HG03354 (cell line): Measurements from ENCODE around the gene RNASE4.

Experiments
- ATAC-seq: cut with Tn5 transposase; IDR thresholded peaks from one replicate; pipeline ENCODE4 v1.9.1; 2021; ENCODE audit warnings: mild to moderate bottlenecking; ENCODE audit not compliant: unreplicated experiment, poor library complexity, severe bottlenecking

RNASE4 gene

DNA sequence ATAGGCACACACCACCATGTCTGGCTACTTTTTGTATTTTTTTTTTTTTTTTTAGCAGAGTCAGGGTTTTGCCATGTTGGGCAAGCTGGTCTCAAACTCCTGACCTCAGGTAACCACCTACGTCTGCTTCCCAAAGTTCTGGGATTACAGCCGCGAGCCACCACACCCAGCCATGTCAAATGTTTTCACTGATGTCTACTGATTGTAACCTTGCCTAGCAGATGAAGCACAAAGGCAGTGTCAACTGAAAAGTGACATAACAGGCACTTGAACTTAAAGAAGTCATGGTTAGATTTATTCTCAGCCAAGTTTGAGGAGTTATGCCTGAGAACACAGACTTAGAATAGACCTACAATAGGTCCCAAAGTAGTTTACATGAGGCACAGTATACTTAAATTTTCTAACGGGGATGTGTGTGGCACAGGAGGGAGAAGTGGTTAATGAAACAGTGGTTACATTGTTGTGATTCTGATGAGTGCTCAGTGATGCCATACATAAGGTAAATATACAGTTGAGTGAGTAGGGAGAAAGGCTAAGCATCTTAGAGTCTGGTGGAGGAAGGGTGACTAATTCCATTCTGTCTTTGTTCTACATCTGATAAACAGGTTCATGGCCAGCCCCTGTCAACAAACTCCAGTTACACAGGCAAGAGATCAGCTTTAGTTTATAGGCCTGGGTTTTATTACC lies 12.6 kb upstream of the RNASE4 start:
- no peak for ATAC-seq

DNA sequence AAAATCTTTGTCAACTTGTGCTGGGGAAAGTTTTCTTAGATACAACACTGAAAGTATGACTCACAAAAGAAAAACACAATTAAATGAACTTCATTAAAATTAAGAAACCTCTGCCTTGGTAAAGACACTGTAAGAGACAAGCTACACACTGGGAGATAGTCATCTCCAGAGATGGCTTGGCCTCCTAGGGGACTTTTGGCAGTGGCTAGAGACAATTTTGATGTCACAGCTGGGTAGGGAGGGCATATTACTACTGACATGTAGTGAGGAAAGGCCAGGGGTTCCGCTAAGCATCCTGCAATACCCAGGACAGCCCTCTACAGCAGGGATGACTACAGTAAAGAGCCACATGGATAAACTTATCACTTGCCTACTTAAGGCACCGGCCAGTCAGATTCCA lies 8.7 kb upstream of the RNASE4 start:
- no peak for ATAC-seq

DNA sequence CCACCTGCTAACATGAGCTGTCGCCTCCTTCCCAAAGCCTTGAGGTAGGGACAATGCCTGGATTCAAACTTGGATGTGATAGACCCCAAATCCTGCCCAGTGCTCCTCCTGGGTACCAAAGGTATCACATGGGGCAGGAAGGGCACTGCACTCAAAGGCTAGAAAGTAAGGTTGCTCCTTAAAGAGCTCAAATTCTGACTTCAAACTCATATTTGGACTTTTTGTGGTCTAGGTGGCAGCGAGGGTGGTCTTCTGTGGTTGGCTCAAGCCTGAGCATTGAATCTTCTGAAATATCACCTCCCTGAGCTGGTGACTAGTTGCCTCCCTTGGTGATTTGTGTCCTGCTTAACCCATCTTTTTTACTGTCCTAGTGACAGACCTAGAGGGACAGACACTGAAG lies 8.3 kb upstream of the RNASE4 start:
- no peak for ATAC-seq

DNA sequence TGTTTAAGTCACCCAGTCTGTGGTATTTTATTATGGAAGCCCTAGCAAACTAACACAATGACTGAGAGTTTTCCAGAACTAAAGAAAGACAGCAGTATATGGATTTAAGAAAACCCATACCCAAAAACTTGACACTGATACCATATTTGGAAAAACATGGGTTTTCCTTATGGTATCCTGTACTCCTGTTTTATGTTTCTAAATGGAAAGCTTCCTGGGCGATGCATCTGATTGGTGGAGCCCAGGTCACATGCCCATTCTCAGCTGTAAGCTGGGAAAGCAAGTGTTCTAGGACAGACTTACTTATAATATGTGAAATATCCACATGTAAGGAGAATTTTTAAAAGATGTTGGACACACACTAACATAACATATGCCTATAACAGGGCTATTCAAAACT lies 4.5 kb upstream of the RNASE4 start:
- ATAC-seq: no peak

DNA sequence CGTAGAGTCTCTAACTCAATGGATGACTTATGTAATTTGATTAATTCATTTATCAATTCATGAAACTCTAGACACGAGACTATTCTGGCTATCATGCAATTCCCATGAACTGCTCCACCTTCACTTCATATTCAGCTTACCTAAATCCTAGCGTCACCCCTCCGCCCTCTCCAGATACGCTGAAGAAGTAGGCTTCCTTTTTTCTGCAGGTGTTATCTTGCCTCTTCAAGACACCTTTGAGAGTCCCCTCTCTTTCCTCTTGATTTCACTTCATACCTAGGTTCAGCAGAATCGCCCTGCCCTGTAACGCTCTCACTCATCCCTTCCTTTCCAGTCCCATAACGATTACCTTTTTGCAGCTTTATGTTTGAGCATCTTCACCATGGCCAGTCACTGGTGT lies 4.0 kb upstream of the RNASE4 start:
- no peak for ATAC-seq

DNA sequence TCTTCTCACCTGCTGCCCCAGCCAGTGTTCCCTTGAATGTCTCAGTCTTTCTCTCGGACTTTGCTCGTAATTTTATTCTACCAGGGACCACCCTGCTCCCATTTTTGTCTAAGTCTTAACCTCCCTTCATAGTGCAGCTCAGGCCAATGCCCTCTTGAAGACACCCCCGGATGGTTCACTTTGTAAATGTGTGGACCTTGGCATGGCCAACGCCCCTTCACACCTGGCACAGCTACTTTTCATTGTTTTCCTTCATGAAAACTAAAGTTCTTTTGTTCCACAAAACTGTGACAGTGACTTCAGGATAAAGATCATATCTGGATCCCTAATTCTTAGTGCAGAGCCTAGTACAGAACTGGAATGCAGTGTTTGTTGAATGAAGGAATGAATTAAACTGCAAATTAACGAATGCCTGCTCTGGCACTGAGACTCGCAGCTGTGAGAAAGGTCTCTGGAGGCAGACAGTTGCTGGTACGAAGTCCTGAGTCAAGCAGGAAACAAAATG lies 3.5 kb upstream of the RNASE4 start:
- ATAC-seq: peak; percentile 37

DNA sequence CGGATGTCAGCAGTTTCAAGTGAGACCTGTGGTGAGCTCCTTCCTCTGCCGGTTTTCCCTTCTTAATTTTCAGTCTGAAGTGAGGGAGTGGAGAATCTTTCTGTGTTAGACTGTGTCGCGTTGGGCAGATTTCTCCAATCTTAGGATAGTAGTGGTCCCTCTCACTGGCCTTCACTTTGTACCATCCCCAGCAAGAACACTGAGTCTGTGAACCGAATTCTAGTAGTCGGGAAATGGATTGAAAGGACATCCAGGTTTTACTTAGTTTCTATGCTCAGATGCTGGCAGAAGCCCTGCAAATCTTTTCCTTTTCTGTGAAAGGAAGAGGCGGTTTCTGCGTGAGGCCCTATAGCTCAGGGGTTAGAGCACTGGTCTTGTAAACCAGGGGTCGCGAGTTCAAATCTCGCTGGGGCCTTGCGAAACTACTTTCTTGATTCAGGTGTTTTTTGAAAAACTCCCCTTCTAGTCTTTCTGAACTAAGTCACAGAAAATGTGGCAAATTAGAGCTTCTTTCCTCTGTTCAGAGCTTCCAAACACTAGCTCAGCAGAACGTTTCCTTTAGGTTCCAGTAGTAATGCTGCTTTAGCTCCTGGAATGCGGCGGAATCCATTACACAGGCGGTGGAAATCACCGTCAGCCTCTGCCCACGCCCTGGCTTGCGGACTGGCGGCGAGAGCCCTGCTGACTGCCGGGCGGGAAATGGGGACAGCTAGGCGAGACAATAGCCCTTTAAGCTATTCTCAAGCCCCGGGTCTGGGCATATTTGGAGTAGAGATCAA lies 2.8 kb upstream of the RNASE4 start:
- ATAC-seq: peak; percentile 32

DNA sequence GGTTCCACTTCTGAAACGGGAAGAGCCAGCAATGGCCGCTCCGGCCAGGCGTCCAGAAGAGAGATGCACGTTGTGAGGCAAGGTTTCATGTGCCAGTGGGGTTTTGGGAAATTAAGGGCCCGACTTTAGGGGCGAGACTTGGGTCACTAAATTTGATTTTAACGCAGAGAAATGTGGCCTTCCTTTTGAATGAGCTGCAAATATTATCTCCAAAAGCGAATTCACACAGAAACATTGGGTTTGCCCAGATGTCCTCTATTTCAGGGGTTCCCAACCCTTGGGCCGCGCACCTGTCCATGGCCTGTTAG lies 2.3 kb upstream of the RNASE4 start:
- ATAC-seq: no peak

DNA sequence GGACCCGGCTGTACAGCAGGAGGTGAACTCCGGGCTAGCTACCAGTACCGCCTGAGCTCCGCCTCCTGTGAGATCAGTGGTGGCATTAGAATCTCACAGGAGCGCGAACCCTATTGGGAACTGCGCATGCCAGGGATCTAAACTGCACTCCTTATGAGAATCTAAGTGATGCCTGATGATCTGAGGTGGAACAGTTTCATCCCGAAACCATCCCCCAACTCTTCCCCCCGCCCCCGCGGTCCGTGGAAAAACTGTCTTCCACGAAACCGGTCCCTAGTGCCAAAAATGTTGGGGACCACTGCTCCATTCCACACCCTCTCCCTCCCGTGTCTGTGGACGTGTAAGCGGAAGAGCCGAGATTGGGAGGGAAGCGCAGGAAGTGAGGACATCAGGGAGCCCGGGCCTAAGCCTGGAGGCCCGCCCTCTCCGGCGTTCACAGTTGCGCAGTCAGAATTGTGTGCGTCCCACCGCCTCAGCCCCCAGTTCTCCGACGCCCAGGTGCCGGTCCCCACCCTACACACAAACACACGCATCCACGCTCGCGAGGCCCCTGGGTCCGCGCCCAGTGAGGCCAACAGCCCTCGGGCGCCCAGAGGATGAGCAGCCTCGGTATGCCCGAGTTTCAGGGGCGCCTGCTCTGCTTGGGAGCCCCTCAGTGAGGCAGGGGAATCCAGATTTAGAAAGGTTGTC lies 1.8 kb upstream of the RNASE4 start:
- ATAC-seq: peak; percentile 51

DNA sequence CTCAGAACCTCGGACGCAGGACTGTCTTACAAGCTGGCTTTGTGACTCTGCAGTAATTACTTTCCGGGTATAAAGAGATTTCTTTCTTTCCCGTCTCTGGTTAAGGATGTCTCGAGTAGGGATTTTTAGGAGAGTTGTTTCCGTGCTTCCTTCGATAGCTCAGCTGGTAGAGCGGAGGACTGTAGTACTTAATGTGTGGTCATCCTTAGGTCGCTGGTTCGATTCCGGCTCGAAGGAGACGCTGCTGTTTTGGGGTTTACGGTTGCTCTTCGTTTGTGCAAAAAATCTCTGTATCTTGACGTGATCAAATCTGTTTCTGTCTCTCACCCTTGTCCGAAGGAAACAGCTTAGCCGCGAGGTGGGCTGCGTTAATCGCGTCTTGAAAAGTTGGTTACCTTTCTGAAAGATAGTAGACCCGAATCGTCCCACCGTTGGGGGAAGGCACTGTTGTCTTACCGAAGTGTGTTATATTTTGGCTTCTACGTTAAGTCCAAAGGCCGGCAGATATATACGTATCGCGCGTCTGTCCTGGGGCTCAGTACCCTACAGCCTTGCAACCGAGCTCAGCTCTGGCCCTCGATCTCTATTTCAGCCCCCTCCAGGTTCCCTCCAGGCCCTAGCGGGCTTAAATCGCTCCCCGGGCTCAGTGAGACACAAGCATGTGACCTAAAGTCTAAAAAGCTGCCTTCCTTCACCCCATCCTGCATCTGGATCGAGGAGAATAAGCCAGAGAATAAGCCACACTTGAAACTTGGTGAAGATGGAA lies 1.1 kb upstream of the RNASE4 start:
- ATAC-seq: peak; percentile 33

DNA sequence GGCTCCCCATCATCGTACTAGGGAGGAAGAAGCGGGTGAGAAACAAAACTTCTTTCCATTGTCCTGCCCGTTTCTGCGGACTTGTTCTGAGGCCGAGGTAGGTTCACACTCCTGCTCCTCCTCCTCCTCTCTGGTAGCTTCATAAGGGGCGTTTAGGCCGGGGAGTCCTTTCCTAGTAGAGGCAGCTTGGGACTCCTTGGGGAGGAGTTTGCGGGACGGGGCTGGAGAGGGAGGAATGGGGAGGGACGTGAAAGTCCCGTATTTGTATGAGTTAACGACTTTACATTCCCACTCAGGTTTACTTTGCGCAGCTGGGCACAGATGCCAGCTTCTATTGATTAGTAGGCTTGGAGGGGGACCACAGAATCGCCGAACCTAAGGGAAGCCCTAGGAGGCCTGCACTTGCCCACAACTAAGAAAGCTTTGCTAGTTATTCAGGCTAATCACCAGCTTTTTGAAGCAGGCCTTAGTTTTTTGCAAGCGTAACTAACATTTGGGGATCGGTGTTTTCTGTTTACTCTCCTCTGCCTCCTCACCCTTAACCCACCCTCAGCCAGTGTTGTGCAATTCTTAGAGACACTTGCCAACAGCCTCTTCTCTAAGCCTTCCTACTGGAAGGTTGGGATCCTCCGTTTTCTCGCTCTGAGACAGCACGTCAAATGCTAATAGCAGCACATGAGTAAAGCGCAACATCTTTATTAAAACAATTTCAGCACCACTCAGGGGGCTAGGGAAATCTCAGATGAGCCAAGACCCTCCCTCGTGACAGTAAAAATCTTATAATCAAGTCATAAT lies 499 bp downstream of the RNASE4 start:
- no peak for ATAC-seq

DNA sequence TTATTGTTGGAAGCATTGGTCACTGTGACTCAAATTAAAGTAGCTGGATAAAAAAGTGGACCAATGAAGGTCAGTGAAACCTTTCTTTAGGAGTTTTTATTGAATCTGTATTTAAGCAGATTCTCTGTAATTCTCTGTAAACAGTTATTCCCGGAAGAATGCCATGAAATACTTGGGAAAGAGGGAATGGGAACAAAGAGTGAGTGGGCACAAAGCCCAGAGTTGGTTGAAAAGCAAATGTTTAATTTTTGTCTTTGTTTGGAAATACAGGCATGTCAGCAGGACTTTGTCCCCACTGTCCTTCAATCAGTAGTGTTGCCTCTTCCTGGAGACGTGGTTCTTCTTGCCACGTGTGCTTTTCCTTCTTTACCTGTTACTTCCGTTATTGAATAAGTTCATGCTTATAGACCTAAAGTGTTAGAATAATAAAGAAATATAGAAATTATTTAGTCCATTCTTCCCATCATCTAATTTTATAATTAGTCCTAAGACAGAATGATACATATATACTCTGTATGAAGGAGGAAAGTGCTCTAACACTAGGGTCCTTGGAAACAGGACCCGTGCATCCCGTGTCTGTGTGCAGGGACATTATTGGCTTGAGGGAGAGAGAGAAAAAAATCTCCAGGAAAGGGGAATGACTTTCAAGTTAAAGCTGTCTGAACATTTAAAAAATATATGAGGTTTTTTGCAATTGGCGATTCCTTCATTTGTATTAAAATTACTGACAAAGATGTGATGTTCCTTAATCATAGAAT lies 2.2 kb downstream of the RNASE4 start:
- ATAC-seq: no peak

DNA sequence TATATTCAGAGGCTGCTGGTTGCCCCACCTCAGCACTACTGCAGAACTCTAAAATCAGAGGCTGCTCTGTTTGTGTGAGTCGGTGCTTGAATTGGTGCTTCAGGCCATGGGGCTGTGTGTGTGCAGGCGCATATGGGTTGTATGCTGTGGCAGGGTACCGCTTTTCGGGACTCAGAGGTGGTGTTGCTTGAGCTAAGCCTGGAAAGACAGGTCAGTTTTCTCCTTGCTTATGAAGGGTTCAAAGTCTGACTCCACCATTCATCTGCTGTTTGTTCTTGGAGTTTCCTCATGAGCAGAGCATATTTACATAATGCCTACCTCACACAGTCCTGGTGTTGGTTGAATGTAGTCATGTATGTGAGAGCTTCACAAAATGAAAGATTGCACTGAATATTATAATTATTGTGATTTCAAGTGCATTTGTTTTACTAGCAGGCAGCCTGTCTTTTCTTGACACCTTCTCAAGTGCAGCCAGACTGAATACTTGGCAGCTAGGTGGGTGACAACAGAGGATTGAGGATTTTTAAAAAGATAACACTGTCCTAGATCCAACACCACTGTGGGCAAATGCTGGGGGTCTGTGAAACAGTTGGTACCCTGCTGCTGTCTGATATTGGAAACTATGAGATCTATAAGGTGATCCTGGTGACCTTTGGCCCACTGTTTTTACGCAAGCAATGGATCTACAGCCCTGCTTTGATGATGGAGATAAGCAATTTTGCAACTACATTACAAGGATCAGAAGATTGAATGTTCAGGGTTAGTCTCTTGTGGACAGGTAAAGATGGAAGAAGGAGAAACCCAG lies 3.2 kb downstream of the RNASE4 start:
- ATAC-seq: no peak

DNA sequence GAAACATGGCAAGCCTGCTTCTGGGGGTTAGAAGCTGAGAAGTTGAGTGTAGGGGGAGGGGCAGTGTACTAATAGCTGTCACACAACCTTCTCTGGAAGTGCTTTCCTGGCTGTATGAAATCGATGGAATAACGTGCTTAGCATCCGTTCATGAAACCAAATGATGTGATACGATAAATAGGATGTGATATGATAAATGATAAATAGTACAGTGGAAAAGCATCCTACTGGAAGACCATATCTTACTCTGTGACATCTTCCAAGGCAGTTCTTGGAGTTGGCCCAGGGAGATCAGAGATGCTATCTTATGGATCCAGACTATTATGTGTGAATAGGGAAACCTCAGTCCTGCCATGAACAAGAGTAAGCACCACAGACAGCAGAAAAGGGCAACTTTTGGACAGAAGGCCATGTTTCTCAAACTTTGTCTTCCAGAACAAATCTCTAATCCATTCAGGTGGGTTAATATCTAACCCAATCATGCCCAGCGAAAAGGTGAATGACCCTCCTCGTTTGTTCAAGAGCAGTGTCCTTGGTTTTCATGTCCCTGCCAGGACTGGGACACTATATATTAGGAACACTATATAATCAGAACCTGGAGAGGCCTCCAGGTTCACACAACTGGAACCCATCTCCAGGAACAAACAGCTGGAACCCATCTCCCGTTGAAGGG lies 3.9 kb downstream of the RNASE4 start, which contains the start of gene ANG:
TSS of gene ANG (plus strand) at position 598 of the 673 bp plus-strand sequence. CDS start 4,801 bp downstream, outside the sequence.
- ATAC-seq: no peak

DNA sequence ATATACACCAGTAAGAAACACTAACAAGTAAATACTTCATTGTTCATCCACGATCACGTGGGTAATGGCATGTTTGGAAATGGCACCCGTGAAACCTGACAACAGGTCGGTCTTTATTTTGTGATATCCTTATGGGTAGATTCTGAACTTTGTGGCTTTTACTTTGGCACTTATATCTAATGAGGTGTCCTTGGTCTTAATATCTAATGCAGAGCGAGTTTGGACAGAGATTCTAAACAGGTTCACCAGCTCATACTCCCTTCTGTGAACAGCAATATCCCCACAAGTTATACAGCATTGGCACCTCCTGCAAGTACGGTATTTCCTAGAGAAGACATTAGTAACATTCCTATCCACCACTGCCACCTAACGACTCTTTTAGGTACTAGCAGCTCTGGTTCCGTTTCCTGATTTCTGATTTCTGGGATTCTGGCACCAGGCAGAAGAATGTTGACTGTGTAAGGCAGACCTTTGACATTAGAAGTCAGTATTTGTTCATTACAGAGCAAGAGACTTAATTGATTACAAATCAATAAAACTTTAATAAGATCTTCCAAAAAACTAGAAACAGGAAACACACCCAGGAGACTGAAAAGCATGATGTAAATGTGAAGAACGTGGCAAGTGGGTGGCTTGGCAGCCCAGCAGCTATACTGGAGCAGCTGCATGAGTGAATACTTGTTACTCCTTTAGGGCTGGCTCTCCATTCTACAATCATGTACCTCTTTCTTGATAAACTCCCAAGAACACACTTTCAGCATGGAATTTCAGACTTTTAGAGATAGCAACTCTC lies 6.7 kb downstream of the RNASE4 start:
- peak; percentile 76 for ATAC-seq

DNA sequence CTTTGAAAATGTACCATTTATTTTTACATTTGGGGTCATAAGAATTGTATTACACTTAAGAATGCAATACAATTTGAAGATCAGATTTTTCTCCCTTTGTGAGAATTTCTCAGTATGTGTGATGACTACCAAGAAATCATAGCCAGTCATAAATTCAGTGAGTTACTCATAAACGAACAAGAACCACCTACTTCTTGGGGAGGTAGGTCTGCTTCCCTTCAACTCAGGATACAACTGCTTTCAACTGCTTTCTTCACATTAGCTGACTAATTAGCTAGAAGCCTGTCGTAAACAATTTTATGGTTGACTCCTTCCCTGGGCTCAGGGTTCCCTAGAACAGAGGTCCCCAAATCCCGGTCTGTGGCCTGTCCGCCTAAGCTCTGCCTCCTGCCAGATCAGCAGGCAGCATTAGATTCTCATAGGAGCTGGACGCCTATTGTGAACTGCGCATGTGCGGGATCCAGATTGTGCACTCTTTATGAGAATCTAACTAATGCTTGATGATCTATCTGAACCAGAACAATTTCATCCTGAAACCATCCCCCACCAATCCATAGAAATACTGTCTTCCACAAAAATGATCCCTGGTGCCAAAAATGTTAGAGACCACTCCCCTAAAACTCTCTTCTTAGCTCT lies 7.9 kb downstream of the RNASE4 start:
- no peak for ATAC-seq
